Myocyte (in vitro differentiated cells): Measurements from ENCODE around the gene RPRM. TPM values are rescaled to one million over a fixed set of nuclear protein-coding genes. Genes with fewer than 3 reads are reported as not detected.
A peak's percentile ranks its signal among the peaks of the same experiment; 100 is the strongest.
"Not testable (repeated sequence)": the region's sequence is repeated elsewhere in the genome, so short reads cannot be mapped to it uniquely, and the experiment has no call there.

Experiments used
- DNase-seq: peaks from one replicate; pipeline ENCODE4 v3.0.0-alpha.2; 2012; ENCODE audit warnings: low read depth
- polyA plus RNA-seq: library from polyadenylated mRNA; unstranded; fragments of >200 nt; gene quantifications from one replicate; pipeline ENCODE4 v1.2.1, GENCODE V29; 2012; ENCODE audit warnings: missing spikeins
- total RNA-seq: library from RNA; depleted of rRNA; stranded (reverse); fragments of >200 nt; gene quantifications from 2 replicates; pipeline ENCODE4 v1.2.3, GENCODE V29; 2014

The RPRM gene
- total RNA-seq, result not detected in 2 replicates
- 0.92 TPM for polyA plus RNA-seq

DNA sequence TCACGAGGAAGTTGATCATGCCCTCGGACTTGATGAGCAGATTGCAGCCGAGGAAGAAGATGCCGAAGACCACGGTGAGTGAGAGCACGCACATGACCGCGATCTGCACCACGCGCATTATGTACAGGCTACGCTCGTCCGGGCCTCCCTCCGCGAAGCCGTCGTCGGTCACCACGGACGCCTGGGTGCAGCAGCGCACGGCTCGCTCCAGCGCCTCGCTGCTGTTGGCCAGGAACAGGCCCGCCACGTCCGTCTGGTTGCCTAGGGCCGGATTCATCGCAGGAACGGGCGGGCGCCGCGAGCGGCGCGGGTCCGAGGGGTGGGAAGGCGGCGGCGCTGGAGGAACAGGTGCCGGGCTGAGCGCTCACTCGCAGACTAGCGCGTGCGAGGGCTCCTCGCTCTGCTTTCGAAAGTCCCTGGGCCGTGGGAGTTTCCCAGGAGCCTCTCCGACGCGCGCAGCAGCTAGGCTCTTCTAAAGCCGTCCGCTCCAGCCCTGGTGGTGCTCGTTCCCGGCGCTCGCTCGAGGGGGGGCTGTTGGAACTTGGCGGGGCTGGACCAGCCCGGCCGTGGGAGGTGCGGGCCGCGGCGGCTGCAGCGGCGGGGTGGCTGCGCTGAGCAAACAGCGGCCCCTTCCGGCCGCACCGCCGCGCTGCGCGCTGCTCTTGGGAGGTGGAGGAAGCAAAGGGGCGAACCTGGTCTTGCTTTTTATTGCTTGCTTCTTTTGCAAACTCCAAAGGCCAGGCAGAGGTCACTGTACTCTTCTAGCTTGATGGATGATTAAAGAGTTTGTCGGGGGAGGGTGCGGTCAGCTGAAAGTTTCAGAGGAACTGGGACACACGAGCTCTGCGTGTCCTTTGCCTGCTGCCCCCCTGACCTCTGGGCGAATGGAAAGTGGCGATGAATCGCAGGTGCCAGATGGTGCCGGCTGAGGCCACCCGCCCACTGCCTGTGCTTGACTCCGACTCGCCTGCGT lies at the start of gene RPRM:
Gene RPRM, minus strand, starts transcription at position 474 of the 973 bp plus-strand sequence. Its CDS starts 197 bp downstream, at position 277.
- peak; percentile 65 for DNase-seq

DNA sequence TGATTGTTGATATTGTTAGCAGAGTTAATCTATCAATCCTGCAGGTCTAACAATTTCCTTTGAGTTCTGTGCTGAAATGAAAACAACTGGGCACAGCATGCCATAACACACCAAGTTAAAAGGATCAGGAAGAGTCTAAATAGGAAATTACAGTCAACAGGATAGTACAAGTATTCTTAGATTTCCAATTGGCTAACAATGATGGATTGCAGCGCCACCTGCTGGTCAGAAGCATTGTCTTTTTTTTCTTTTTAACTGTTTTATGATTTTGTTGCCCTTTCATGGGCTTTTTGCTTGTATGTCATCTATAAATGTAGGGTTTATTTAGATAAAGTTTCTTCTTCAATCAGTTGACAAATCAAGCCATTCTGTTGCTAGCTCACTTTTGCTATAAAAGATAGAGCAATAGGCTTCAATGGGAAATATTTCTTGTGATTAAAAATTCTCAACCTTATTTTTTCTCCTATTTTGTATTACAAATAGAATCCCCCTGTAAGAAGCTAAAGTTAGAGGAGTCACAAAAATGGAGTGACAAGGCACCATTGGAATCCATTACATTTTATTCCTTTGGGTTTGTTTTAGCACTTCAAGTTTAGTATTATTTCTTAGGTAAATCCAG lies 40.8 kb upstream of the RPRM start:
- peak; percentile 72 for DNase-seq

DNA sequence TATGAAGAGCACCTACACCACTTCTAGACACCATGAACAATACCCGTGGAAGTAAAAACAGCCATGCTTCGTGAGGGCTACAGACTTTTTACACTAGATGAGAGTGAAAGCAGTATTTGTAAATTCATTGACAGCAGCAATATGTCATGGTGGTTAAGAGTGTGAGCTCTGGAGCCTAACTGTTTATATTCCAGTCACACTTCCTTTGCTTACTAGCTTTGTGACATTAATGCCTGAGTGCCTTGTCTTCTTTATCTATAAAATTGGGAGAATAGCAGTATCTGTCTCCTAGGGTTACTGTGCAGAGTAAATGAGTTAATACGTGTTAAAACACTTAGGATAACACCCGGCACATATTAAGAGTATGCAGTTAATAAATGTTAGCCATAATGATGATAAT lies 33.8 kb upstream of the RPRM start:
- no peak for DNase-seq

DNA sequence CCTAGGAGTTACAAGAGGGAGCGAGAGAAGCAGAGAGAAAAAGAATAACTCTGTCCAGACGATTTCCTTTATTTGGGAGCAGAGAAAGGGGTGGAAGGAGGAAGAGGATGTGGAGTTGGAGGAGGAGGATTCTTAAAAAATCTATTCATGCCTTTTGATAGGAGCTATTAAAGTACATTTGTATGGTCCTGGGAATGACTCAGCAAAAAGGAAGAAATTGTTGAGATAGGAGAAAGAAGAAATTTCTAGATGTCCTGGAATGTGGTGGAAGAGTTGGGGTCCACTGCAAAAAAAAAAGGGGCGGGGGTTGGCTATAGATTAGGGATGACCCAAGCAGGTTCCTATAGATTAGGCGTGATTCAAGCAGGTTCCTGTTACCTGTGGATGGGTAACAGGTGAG lies 32.4 kb upstream of the RPRM start:
- no peak for DNase-seq

DNA sequence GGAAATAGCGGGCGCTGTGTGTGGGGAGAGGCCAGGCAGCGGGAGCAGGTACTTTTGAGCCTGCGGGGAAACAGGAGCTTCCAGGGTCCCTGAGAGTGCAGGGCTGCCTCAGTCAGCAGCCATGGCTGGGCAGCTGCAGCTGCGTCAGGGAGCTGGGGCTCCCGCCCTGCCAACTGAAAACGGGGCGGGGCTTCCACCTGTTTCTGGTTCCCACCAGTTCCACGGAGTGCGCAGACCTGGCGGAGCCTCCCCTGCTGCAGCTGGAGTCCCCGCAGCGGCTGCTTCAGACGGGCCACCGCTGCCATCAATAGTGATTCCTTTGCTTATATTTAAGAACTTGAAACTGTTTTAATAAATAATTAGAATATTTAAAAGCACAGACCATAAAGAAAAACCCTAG lies 30.6 kb upstream of the RPRM start:
- DNase-seq, result no peak

DNA sequence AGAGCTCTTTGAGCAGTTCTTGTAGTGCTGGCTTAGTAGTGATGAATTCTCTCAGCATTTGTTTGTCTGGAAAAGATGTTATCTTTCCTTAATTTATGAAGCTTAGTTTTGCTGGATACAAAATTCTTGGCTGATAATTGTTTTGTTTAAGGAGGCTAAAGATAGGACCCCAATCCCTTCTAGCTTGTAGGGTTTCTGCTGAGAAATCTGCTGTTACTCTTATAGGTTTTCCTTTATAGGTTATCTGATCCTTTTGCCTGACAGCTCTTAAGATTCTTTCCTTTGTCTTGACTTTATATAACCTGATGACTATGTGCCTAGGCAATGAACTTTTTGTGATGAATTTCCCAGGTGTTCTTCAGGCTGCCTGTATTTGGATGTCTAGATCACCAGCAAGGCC lies 27.9 kb upstream of the RPRM start:
- DNase-seq, result not testable (repeated sequence)

DNA sequence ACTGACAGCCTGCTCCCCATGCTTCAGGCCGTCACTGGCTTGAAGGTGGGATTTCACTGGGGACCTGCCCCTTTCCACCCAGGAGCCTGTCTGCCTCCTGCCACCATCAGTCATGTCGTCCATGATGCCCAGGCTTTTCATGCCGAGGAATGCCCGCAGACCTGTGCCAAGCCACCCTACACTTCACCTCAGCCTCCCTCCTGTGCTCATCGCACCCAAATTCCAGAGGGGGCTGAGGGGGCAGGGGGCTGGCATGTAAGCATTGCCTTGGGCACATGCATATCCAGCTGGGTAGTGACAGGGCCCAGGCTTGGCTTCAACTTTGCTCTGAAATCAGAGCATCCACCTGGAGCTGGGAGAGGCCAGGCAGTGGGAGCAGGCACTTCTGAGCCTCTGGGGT lies 20.9 kb upstream of the RPRM start:
- no peak for DNase-seq

DNA sequence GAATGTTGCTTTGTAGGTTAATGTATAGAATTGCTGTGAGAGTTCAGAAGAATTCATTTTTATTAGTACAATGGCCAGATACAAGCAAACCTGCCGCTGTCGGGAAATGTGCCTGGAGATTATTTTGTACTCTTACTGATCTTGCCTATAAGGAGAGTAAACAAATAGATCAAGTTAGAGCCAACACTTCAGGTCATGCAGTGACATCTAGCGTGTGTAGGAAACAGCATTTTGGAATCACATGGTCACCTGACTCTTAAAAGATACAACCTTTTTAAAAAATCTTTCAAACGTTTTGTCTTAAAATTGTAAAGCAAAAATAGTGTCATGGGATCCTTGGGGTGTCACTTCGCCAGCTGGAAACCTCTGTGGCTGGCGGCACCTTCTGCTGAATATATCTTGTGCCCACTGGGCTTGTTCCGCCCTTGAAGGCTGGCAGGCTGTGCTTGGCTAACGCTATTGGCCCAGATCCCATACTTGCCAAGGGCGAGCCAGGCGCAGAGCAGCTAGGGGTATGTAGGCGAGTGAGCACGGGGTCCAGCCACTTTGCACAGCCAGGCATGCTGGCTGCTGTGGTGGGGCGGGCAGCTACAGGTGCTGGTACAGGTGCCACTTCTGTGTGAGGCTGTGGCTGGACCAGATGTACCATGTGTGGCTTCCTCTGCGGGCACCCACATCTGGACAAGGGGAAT lies 19.5 kb upstream of the RPRM start:
- DNase-seq, result no peak

DNA sequence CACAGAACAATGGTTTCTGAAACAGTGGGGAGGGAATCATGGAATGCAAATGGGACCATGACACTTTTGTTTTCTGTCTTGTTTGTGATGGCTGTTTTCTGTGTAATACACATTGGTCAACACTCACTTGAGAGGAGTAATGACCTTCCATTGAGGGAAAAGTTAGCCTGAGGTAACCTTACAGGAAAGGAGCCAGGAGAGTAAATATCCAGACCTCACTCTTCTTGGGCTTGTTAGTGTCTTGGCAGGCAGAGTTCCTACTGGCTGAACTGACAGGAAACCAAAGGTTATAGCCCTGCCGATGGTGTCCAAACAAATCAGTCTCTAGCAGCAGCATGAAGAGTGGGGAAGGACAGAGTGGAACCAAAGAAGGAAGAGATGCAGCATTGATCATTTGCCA lies 17.2 kb upstream of the RPRM start:
- DNase-seq, result no peak

DNA sequence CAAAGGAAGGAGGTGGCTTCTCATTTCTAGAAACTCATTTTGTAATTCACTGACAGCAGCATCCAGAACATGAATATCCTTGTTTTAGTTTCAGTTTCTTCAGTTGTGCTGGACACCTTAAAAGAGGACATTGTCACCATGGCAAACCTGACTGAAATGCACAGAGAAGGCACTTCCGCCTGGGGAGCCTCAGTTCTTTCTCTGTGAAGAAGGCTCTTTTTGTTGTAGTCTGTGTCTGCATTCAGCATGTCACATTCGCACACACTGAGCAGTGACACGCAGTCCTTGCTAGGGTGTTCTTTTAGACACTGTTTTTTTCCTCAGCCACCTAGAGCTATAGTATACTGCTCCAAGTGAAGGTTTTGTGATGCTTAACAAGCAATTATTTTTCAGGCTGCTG lies 9.5 kb upstream of the RPRM start:
- DNase-seq, result no peak

DNA sequence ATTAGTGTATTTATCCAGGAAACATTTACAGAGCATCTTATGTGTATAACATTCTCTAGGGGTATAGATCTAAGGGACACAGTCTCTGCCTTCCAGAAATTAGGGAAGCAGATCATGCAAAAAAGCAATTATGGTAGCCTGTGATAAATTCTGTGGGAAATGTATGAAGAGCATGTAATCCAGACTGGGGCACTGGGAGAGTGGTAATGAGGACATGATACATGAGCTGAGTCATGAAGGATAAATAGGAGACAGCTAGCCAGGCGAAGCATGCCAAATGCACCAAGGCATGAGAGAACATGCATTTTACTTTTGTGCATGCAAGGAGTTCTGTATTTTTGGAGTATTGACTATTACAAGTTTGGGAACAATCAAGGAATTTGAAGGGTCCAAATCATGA lies 8.9 kb upstream of the RPRM start:
- DNase-seq, result no peak

DNA sequence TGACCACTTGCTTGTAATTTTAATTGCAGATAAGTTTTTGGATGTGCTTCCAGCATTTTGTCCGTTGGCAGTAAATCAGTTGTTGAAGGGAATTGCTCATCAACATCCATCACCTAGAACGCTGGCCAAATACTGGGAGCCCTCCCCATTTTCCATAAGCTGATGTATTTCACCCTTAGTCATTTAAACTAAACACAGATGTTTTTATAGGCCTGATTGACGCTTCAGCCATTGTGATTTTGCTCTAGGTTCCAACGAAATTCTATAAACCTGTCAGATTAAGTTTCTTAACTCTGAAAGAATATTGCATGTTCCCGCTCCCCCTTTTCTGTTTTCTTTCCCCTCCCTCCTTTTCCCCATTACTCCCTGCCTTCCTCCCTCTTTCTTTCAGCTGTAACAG lies 1.0 kb upstream of the RPRM start:
- no peak for DNase-seq

DNA sequence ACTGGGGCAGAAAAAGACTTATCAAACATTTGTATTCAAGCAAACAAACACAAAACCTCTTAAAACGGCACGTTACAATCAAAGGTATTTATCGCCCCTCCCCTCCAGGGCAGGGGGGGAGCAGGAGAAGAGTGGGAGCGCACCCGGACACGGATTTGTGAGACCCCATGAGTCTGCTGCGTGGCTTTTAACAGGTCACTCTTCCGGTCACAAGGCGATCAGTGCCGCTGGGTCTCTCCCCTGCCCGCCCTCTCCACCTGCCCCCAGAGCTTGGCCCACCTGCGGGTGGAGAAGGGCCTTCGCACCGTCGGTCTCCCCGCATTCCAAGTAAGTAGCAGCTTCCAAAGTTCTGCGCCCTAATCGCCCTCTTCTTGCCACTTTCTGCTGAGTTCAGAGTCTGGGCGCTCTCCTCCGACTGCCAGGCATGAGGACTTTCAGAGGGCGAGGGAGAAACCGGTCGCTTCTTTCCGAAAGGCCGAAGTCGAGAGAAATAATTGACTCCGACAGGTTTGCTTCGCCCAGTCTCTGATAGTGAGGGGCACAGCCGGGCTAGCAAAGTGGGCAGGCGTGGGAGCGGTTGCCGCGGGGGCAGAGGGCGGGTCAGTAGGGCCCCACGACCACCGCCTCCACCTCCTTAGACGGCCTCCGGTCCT lies 800 bp downstream of the RPRM start:
- DNase-seq, result no peak

DNA sequence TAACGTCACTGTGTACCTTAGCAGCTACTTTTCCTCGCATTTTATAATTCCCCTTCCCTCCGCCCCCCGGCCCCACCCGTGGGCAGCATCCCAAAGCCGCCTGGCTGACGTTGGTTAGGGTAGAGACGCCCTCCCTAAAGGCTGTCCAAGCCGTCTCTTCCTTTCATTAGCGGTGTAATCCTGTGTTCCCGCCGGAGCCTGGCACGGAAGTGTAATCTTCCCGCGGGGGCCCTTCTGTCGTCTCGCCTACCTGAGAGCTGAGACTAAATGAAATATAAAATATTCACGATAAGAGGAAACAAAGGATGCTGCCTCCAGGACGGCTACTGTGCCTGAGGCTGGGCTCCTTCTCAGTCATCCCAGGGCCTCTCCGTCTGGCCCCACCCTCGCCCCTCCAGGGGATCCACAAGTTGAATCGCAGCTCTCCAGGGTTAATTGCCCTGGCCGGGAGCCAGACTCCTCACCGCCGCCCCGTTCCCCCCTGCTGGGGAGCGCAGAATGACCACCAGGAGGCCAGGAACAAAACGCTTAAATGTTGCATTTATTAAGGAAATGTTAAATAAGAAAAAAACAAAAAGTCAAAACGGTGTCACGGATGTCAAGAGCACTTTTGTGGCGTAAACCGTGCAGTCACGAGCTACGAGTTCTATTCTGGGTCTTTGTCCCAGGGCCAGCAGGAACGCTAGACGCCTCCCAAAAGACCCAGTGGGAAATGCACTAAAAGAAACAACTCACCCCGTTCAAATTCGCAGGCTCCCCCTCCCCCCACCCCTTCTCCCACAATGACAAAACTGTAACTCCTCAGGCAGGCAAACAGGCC lies 1.5 kb downstream of the RPRM start:
- no peak for DNase-seq

DNA sequence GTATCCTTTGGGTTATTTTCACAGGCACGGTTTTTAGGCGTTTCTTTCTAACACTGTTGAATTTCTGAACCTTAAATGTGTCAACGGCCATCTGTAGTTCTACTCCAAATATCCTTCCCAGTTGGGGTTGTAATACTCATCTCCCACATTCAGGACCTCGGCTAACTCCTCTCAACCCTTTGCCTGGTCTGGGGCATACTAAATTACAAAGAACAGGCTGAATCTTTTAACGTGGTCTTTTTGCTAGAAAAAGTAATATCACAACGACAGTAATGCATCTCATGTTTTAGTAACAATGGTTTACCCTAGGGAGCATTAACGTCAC lies 2.1 kb downstream of the RPRM start:
- no peak for DNase-seq

DNA sequence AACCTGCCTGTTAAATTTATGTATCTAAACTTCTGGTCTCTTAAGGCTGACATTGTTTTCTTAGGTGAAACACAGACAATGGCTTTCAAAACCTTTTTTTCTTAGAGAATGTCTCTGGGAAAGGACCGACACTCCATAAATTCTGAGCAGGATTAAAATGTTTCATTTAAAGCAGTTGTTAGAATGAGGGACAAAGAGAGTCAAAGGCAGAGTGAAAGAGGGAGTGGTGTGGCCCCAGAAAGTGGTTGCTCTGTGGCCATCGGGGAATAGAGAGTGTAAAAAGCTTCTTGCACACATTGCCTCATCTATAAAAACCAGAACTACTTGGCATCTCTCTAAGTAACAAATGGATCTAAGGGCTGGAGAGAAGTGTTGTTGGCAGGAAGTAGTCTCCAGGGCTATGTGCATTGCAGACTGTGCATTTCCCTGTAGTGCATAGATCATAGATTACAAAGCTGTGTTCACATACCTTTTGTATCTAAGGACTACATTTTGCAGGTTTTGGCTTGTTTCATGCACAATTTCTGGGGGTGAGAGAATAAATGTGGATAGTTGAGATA lies 3.6 kb downstream of the RPRM start:
- DNase-seq, result no peak

DNA sequence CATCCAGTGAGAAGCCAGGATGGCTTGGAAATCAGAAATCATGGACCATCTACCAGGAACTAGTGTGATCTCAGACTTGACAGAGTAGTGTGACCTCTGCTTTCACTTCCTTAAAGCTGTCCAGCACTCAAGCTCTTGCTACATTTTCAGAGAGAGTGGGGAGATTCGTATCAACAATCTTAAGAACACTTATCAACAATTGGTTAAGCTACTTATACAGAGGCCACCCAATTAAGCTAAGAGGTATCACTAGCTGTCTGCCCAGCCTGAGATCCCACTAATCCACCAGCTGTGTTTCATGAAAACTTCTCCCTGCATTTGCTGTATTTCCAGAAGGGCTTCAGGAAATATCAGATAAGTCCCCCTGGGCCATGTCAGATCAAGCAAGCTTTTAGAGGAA lies 4.2 kb downstream of the RPRM start:
- DNase-seq, result no peak

DNA sequence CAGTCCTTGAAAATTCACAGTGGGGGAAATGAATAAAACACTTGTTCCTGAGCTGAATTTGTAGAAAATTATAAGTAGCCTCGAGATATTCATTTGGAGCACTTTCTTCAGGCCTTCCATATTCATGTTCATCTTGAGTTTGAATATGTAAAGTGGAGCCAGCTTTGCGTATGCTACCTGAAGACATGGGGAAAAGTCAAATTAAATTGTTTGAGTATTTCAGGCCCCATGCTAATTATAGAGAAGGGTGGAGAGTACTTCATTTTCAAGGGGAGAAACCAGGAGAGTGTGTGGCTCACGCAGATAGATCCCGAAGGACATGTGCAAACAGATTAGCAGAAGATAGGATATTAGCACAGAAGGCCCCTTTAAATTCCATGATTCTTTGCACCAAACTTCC lies 7.7 kb downstream of the RPRM start:
- DNase-seq, result no peak

DNA sequence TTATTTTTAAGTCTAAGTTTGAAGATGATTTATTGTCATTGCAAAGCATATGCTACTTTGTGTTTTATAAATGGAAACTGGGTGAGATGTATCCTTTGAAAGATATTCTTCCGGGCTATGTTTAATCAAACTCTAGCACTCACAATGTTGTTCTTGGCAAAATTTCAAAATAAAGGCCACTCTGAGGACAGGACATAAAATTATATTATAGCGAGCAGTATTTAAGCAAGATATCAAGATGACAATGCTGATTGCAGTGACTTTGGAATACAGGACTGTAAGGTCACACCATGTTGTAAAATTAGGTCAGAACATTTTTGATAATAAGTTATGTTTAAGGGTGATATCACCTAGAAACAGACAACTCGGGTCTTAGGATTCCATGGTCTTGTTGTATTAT lies 14.2 kb downstream of the RPRM start:
- no peak for DNase-seq

DNA sequence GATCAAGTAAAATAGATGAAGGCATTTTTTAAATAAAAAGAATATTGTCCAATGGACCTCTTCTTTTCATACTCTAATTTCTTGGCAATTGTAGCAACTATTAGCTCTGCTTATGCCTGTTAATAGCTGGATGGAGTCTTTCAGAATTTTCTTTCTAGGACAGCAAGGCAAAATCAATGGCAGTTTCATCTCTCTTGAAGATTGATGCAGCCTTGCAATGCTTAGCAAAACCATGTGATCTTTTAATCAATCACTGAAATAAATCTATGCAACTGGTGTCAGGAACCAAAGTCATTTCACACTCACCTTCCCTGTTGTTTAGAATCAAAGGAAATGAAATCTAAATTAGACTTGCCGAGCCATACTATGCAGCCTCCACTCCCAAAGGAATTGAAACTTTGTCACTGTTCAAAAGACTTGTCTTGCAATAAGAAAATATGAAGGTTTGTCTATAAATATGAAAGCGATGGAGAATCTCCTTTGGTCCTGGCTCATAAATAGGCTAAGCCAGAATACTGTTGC lies 16.2 kb downstream of the RPRM start:
- no peak for DNase-seq
